Upper lobe of left lung (tissue), 6 donors: ENCODE results near the gene MKLN1. TPM values are rescaled to one million over a fixed set of nuclear protein-coding genes. Genes with fewer than 3 reads are reported as not detected.
A peak's percentile ranks its signal among the peaks of the same experiment; 100 is the strongest.

ENCODE experiments used
- ATAC-seq, 2 donors: fragments of 200-7000 bp; cut with Tn5 transposase; one replicate each; pipeline ENCODE4 v1.9.1; 2022; ENCODE audit warnings: mild to moderate bottlenecking in 2 of 2, moderate library complexity in 2 of 2; ENCODE audit not compliant: low FRiP score in 2 of 2
- DNase-seq, 2 donors: peaks; one replicate each; pipeline ENCODE4 v3.0.0-alpha.2; 2019 to 2020
- H3K27ac ChIP-seq, 4 donors: fragments of 200-600 bp; sonication (generic); one replicate each; pipeline ENCODE4 v1.5.1; 2016 to 2019
- H3K27me3 ChIP-seq, 4 donors: fragments of 200-600 bp; sonication (generic); one replicate each; pipeline ENCODE4 v1.5.1; 2017 to 2019
- H3K36me3 ChIP-seq, 4 donors: fragments of 200-600 bp; sonication (generic); one replicate each; pipeline ENCODE4 v1.5.1; 2016 to 2019
- H3K4me1 ChIP-seq, 4 donors: fragments of 200-600 bp; sonication (generic); one replicate each; pipeline ENCODE4 v1.5.1; 2018 to 2019
- H3K4me3 ChIP-seq, 4 donors: fragments of 200-600 bp; sonication (generic); one replicate each; pipeline ENCODE4 v1.5.1; 2017 to 2019; ENCODE audit warnings: mild to moderate bottlenecking in 2 of 4, moderate library complexity in 1 of 4
- H3K9me3 ChIP-seq, 4 donors: fragments of 200-600 bp; sonication (generic); one replicate each; pipeline ENCODE4 v1.5.1; 2018 to 2019
- EP300 ChIP-seq, 4 donors: sonication (generic); formaldehyde crosslinking; IDR thresholded peaks; one replicate each; pipeline ENCODE4 v1.5.1; 2017; ENCODE audit warnings: antibody characterized with exemption in 4 of 4, control low read depth in 2 of 4
- POLR2A ChIP-seq, 4 donors: fragments of 450-650 bp; IDR thresholded peaks; one replicate each; pipeline ENCODE4 v1.5.1; 2016 to 2017; ENCODE audit warnings: antibody characterized with exemption in 4 of 4, mild to moderate bottlenecking in 2 of 4
- POLR2AphosphoS5 ChIP-seq, 2 donors: sonication (generic); formaldehyde crosslinking; IDR thresholded peaks; one replicate each; pipeline ENCODE4 v1.5.1; 2017; ENCODE audit warnings: antibody characterized with exemption in 2 of 2
- WGBS, 2 donors: methylation state at CpG; one replicate each; pipeline ENCODE4 v1.1.5; 2017 to 2018; 5-methylcytosine and 5-hydroxymethylcytosine counted together
- total RNA-seq, 6 donors: library from RNA; depleted of rRNA in 4 of 6; stranded (reverse); fragments of >200 nt in 4 of 6; gene quantifications; one replicate each; pipeline versions ENCODE4 v1.1.0 to v1.2.1, GENCODE V29; 2016 to 2021
- TF ChIP-seq, protein P1 (sequence below), 6 experiments: fragments of 450-650 bp in 4 of 6; fragments of 200-600 bp in 2 of 6; sonication (generic) in 2 of 6; IDR thresholded peaks; one replicate each; pipeline ENCODE4 v1.5.1; 2016 to 2019; ENCODE audit warnings: antibody characterized with exemption in 6 of 6
- donor health status: DM: no; HTN: no; CAD: no; lungs with moderate emphysema.
- donor health status: DM: no; HTN: yes; CAD: no; lungs with severe emphysema.

MKLN1 gene
- total RNA-seq, 6 donors from 2014 or later, result 36.7 to 105 (median 44.5) TPM

DNA sequence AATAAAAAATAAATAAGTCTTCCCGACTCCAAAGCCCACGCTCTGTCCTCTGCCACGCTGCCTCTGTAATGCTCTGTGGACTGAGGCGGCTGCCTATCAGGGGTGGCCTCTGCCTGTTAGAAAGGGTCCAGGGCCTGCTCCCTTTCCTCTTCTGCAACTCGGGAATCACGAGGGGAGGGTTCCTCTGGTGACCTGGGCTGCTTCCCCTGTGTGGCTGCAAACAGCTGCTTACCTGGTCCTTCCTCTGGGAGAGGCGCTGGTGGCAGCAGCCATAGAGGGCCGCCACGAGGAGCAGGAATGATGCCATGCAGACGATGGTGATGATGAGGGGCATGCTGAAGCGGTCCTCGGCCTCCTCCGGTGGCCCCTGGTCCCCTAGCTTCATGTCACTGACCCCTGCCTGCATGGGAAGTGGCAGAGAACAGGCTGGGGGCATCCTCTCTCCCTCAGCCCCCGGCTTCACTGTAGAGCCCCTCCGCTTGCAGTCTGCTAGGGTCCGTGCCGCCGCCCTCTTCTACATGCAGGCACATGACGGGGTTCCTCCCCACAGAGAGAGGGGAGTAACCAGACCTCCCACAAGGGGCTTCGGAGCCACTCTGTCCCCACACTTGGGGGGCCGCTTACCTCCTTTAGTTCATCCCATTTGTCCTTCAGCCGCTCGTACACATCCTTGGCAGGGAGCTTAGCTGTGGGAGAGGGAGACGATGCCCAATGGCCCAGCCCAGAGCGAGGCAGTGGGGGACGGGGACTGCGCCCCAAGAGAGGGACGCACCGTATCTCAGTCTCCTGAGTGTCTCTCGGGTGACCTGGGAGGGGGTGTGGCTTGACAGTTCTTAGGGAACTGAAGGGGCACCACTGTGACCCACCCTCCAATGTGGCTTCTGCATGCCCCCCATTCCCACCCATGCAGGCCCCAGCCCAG lies 178.2 kb downstream of the MKLN1 start:
- H3K27ac ChIP-seq, result peak overlapping the region in 1 of 4 donors; percentile 35
- no peaks in the 10 kb centered on the region for H3K27me3 ChIP-seq
- H3K4me3 ChIP-seq, result no peak overlapping the region
- 85 to 94% methylated on average over 13 to 29 of the region's 30 CpGs for WGBS, 2 donors
- TF ChIP-seq POLR2A (IDR thresholded peaks at IDR 0.05) (no peak), POLR2AphosphoS5 (IDR thresholded peaks at IDR 0.05) (no peak), EP300 (IDR thresholded peaks at IDR 0.05) (no peak)
- TF ChIP-seq, protein P1, sequence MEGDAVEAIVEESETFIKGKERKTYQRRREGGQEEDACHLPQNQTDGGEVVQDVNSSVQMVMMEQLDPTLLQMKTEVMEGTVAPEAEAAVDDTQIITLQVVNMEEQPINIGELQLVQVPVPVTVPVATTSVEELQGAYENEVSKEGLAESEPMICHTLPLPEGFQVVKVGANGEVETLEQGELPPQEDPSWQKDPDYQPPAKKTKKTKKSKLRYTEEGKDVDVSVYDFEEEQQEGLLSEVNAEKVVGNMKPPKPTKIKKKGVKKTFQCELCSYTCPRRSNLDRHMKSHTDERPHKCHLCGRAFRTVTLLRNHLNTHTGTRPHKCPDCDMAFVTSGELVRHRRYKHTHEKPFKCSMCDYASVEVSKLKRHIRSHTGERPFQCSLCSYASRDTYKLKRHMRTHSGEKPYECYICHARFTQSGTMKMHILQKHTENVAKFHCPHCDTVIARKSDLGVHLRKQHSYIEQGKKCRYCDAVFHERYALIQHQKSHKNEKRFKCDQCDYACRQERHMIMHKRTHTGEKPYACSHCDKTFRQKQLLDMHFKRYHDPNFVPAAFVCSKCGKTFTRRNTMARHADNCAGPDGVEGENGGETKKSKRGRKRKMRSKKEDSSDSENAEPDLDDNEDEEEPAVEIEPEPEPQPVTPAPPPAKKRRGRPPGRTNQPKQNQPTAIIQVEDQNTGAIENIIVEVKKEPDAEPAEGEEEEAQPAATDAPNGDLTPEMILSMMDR (IDR thresholded peaks at IDR 0.05), result no peak
- ATAC-seq (no peak), DNase-seq (peak in 1 of 2 donors; percentile 56)
- peaks cover 21 to 37% (median 24%) of the 10 kb centered on the region in 4 donors for H3K4me1 ChIP-seq
- peaks cover 0 to 75% (median 11%) of the 10 kb centered on the region in 4 donors for H3K36me3 ChIP-seq
- H3K9me3 ChIP-seq, result no peaks in the 10 kb centered on the region

DNA sequence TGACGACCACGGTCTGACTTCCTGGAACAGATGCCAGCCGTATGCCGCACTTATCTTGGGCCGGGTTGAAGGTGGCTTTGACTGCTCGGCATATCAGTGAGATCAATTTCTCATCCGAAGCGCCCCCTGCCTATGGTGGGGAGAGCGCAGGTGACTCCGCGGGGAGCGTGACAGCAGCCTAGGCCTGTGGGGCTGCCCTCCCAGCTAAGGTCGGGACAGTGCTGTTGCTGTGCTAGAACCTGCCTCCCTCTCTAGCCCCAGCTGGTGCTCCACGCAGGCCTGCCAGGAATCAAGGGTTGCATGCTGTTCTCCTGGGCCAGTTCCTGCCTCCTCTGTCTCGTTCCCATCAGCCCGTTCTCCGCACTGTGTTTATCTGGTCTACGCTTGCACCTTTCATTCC lies 178.9 kb downstream of the MKLN1 start:
- ATAC-seq (no peak), DNase-seq (peak in 1 of 2 donors; percentile 42)
- Histone ChIP-seq H3K9me3 (no peaks in the 10 kb centered on the region), H3K27me3 (no peaks in the 10 kb centered on the region), H3K36me3 (peaks cover 0 to 72% (median 12%) of the 10 kb centered on the region in 4 donors), H3K27ac (peak overlapping the region in 3 of 4 donors; percentile 17 to 38 (median 35)), H3K4me3 (no peak overlapping the region), H3K4me1 (peaks cover 21 to 40% (median 26%) of the 10 kb centered on the region in 4 donors)
- 85 to 92% methylated on average over 17 of the region's 18 CpGs for WGBS, 2 donors
- TF ChIP-seq, protein P1 (IDR thresholded peaks at IDR 0.05), result no peak
- TF ChIP-seq POLR2AphosphoS5 (IDR thresholded peaks at IDR 0.05) (no peak), POLR2A (IDR thresholded peaks at IDR 0.05) (no peak), EP300 (IDR thresholded peaks at IDR 0.05) (no peak)

DNA sequence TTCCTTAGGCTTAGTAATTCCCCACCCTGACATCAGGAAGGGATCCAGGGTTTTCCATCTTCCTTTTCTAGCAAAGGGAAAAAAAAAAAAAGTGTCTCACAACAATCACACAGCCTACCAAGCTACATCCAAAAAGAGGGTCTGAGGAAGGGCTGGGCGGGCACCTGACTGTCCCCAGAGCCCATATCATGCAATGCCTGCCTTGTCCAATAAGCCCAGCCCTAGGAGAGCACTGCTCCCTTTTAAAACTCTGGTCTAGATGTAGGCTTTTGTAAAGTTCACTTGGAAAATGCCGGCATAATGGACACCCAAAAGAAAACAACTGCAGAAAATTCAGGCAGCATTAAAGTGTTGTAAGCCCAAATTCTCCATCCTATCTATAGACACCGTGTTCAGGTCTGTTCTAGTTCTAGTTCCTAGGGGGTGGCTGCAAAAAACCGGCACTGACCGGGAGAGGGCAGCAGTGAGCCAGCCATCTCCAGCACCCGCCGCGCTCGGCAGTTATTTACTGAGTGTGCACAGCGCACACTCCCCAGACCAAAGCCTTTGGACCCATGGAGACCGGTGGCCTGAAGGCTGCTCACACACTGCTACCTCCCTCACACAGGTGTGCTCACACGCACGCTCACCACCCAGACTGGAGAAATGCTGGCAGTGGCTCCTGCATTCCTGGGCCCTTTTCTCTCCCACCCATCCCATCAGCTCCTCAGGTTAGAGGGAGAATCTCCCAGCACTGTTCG lies 180.1 kb downstream of the MKLN1 start:
- WGBS, 2 donors, result 21 to 40% methylated on average over 9 to 14 of the region's 14 CpGs
- no peak for TF ChIP-seq POLR2AphosphoS5 (IDR thresholded peaks at IDR 0.05)
- TF ChIP-seq POLR2A (IDR thresholded peaks at IDR 0.05), result no peak
- no peak for TF ChIP-seq EP300 (IDR thresholded peaks at IDR 0.05)
- TF ChIP-seq, protein P1 (IDR thresholded peaks at IDR 0.05), result peak; percentile 82 to 91 (median 86)
- Histone ChIP-seq H3K9me3 (no peaks in the 10 kb centered on the region), H3K36me3 (peaks cover 0 to 65% (median 12%) of the 10 kb centered on the region in 4 donors), H3K4me3 (no peak overlapping the region), H3K4me1 (peaks cover 22 to 32% (median 29%) of the 10 kb centered on the region in 4 donors), H3K27me3 (no peaks in the 10 kb centered on the region), H3K27ac (peak overlapping the region in 2 of 4 donors; percentile 32 to 65)
- DNase-seq, result peak; percentile 84 to 86
- peak; percentile 86 to 87 for ATAC-seq

DNA sequence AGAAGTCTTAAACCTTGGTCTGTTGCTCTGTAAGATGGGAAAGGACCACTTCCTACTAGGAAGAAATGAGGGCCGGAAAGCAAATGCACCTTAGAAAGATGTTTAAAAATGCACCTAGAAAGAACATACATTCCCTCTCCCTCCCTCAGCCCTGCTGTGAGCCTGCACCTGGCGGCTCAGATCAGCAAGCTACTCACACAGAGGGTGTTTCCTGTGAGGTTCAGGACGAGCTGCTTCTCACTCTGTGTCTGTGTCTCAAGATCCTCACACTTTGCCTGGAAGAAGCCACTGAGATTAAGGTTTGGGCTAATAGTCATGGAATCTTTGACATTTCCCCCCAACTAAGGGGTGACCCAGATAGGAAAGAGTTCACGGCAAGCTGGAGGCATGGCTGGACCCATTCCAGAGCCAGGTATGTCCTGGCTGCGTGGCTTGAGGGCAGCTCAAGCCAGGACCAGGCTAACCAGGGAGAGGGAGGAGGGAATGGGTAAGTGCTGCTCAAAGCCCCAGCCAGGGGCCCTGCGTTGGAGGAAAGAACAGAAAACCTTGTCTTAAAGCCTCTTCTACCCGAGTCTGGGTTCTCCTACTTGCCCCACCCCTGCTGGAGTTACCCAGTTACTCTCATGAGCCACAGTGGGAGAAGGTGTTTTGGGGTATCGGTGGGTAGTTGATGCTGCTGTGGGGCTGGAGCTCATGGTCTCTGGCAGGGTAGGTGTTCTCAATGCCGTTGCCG lies 181.2 kb downstream of the MKLN1 start:
- DNase-seq (no peak), ATAC-seq (no peak)
- 74 to 75% methylated on average over 8 to 9 of the region's 10 CpGs for WGBS, 2 donors
- peaks cover 23 to 29% (median 28%) of the 10 kb centered on the region in 4 donors for H3K4me1 ChIP-seq
- peaks cover 0 to 55% (median 9%) of the 10 kb centered on the region in 4 donors for H3K36me3 ChIP-seq
- H3K27ac ChIP-seq, result peak overlapping the region in 2 of 4 donors; percentile 65 to 69
- no peak overlapping the region for H3K4me3 ChIP-seq
- no peak for TF ChIP-seq POLR2AphosphoS5 (IDR thresholded peaks at IDR 0.05)
- no peak for TF ChIP-seq POLR2A (IDR thresholded peaks at IDR 0.05)
- no peak for TF ChIP-seq EP300 (IDR thresholded peaks at IDR 0.05)
- TF ChIP-seq, protein P1 (IDR thresholded peaks at IDR 0.05), result no peak
- H3K9me3 ChIP-seq, result no peaks in the 10 kb centered on the region
- no peaks in the 10 kb centered on the region for H3K27me3 ChIP-seq
